Right lobe of liver (tissue), 4 donors: ENCODE data around the gene ACSBG1.

Source experiments
- POLR2A ChIP-seq: fragments of 450-650 bp; IDR thresholded peaks from one replicate; pipeline ENCODE4 v1.6.1; 2017; ENCODE audit warnings: antibody characterized with exemption, mild to moderate bottlenecking
- TF ChIP-seq, protein P1 (sequence below), 4 donors: fragments of 200-600 bp in 3 of 4; fragments of 450-650 bp in 1 of 4; IDR thresholded peaks; one replicate each; pipeline versions ENCODE4 v1.5.1 to v1.8.0; 2016 to 2022; ENCODE audit warnings: antibody characterized with exemption in 4 of 4, mild to moderate bottlenecking in 2 of 4
- donor health status: DM: no; HTN: no; CAD: no.
- donor health status: DM: no; HTN: no; CAD: no.
- donor health status: DM: no; HTN: yes; CAD: no.

DNA sequence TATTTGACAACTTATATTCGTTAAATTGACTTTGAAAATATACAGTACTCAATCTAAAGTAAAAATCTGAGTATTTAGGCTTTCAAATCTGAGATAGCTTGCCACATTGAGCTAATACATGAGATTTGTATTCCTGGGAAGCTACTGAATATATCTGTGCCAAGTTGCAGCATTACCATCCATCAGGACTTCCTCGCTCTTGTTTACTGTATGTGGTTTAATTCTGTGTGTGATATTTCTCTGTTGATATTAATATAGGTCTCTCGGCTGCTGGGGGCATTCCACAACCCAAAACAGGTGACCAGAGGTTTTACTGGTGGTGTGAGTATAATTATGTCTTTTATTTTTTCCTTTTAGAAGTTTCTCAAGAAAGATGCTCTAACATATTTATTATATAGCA, 79.4 kb downstream of the ACSBG1 start:
- TF ChIP-seq, protein P1, sequence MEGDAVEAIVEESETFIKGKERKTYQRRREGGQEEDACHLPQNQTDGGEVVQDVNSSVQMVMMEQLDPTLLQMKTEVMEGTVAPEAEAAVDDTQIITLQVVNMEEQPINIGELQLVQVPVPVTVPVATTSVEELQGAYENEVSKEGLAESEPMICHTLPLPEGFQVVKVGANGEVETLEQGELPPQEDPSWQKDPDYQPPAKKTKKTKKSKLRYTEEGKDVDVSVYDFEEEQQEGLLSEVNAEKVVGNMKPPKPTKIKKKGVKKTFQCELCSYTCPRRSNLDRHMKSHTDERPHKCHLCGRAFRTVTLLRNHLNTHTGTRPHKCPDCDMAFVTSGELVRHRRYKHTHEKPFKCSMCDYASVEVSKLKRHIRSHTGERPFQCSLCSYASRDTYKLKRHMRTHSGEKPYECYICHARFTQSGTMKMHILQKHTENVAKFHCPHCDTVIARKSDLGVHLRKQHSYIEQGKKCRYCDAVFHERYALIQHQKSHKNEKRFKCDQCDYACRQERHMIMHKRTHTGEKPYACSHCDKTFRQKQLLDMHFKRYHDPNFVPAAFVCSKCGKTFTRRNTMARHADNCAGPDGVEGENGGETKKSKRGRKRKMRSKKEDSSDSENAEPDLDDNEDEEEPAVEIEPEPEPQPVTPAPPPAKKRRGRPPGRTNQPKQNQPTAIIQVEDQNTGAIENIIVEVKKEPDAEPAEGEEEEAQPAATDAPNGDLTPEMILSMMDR (IDR thresholded peaks at IDR 0.05) = no peak
- no peak for TF ChIP-seq POLR2A
